GM21526 (cell line): ENCODE data around the gene ITGBL1.

Experiments used
- ATAC-seq: cut with Tn5 transposase; IDR thresholded peaks from one replicate; pipeline ENCODE4 v1.9.1; 2021; ENCODE audit warnings: moderate library complexity; ENCODE audit not compliant: unreplicated experiment, low FRiP score

Gene ITGBL1, protein sequence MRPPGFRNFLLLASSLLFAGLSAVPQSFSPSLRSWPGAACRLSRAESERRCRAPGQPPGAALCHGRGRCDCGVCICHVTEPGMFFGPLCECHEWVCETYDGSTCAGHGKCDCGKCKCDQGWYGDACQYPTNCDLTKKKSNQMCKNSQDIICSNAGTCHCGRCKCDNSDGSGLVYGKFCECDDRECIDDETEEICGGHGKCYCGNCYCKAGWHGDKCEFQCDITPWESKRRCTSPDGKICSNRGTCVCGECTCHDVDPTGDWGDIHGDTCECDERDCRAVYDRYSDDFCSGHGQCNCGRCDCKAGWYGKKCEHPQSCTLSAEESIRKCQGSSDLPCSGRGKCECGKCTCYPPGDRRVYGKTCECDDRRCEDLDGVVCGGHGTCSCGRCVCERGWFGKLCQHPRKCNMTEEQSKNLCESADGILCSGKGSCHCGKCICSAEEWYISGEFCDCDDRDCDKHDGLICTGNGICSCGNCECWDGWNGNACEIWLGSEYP

DNA sequence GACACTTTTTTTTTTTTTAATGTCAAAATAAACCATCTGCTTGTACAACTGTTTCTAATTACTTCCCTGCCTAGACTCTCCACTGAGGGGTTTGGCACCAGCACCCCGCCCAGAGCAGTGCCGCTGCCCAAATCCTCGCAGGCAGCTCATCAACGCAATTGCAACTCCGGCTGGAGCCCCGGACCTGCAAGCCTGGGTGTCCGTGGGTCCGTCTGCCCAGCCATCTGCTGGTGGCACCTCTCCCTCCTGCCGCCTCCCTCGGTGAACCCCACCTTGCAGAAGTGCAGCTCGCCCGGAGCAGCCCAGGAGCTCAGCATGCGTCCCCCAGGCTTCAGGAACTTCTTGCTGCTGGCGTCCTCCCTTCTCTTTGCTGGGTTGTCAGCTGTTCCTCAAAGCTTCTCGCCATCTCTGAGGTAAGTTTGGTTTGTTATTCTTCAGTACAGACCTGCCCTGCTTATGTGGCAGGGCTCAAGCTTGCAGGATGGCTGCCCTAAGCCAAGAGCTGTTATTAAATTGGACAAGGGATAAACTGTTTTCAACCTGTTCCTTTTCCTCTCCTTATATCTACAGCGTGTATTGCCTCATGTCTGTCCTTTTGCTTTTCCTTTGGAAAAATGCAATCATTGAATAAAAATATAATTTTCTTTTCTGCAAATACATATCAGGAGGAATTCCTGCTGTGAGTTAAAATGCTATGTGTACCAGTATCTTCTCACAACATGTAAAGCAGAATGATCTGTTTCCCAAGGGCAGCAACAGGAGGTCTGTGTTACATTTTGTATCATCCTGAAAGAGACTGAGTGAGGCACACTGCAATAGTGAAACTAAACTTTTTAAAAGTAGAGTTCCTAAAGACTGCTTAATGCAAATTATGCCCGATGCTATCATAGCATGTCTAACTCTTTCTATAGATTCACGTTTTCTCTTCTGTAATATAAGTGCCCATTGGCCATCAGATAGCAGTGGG lies at the start of gene ITGBL1:
Gene ITGBL1 (plus strand): TSS at position 157 of the 967 bp plus-strand sequence. CDS start 159 bp downstream, at position 316.
- peak; percentile 93 for ATAC-seq

DNA sequence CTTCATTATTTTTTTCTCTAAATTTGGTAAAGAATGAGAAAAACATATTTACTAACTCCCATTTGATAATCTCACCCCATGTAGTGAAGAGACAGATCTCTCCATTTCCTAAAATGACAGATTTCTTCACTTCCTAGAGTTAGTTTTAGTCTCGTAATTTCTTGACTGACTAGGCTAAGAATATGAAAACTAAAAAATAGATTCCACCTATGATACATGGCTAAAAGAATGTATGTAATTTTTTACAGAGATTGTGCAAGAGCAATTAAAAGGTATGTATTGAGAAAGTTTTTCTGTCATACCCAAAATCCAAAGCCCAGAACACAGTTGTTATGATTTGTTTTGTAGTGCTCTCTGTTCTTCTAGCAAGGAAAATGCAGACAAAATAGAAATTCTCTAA lies 45.7 kb upstream of the ITGBL1 start:
- no peak for ATAC-seq

DNA sequence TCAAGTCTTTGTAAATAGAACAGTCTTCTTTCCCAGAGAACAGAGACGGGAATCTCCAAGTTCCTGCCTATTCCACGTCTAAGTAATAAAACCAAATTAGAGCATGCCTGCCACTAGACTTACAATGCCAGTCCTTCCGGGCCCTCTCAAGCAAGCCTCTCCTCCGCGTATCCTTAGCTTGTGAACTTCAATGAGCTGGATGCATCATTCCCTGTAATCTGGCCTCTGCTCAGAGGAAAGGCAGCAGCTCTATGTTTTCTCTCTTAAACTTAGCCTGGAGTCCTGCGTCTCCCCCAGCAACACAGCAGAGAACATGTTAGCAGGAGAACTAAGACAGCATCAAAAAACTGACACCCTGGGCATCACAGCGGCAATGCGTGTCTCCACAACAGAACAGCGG lies 44.3 kb upstream of the ITGBL1 start:
- no peak for ATAC-seq

DNA sequence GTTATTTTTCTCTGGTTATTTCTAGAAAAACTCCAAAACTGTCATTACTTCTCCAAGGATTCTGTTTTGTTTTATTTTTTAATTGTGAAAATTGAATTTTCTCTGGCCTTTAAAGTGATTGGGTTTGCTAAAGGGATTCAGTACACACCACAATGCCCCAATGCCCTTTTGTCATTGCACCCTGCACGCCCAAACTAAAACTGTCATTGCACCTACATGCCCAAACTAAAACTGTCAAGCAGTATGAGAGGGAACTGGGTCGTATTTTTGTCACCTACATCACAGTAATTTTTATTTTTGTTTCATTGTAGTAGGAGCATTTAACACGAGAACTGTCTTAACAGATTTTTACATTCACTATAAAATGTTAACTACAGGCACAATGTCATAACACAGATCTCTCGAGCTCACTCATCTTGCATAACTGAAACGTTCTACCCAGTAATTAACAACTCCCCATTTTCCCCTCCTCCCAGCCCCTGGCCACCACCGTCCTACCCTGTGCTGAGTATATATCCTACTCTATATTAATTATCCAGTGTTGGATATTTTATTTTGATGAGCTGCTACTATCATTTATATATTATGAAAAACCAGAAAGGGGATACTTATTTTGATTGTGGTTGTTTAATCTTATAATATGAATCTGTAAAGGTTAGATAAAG lies 43.4 kb upstream of the ITGBL1 start:
- ATAC-seq: no peak

DNA sequence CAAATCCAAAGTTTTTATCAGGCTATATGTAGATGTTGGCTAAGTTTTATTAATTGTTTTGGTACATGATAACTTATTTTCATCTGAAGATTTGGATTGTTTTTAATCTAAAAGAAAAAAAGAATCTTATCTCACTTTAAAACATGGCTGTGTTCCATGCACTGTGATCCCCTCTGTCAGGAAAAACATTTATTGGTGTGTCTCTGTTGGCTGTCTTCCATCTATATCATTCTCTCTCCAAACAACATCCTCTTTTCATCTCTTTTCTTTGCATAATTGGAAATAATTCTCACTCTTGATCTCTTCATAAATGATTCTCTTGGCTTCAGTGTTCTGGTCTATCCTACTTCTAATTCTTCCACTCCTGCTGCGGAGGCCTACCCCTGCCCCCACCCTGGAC lies 40.4 kb upstream of the ITGBL1 start:
- no peak for ATAC-seq

DNA sequence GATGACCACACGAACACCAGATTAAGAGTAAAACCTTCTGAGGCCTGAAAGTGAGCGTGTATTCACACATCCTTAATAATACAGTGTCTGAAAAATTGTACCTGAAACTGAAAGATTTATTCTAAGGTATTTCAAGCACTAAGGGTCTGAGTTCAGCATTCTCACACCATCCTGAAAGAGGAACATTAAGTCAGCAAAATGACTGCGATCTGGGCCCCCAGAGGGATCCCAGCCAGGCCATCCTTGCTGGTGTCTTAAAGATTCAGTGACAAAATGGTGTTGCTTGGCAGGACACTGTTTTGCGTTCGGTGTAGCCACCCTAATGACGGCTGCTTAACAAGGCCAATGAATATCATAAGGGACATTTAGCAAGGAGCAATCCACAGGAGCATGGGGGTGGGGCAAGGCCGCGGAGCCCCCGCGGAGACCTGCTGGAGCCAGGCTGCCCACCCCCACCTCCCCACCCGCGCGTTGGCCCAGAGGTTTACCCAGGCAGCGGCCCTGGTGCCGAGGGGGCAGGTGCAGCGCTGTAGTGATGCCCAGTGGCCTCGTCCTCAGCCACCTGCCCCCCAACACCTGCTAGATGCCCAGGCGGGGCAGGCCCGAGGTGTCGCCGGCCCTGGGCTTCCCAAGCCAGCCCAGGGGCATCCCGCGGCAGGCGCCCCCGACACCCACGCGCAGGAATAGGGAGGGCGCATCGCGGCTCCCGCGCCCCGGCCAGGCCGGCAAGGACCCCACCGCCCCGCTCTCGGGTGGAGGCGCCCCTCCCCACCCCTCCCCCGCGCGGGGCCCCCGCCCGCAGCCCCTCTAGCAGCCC lies 36.9 kb upstream of the ITGBL1 start:
- ATAC-seq: peak; percentile 69

DNA sequence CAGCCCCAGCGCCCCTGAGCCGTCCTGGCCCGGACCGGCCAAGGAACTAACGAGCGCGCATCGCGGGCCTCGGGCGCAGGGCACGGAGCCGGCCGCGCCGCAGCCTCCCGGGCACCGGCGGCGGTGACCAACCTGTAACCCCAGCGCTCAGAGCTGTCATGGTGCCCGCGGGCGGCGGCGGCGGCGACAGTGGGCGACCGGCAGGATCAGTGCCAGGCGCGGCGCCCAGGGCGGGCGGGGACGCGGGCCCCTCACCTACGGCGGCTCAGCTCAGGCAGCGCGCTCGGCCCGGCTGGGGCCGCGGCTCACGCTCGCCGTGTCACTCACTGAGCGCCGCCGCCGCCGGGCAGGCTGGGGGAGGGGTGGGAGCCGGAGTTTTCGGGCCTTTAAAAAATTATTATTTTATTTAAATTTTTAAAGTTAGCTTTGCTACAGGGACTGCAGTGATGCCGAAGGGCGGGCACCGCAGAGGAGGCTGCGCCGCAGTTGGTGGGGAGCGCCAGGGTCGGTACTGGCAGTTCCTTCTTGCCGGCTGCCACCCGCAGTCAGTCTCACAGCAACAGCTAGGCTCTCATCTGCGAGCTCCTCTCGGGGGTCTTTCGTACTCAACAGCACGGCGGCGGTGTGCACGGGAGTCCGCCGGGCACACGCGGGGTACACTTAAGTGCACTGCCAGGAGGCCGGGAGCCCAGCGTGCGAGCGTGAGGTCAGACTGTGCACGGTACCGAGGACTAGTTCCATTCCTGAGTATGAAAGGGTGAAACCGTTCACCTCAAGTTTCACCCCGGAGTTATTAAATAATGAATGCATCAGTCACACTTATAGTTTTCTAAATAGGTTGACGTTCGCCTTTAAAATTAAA lies 36.1 kb upstream of the ITGBL1 start, which contains the start of gene NALCN:
Gene NALCN (minus strand): TSS at position 328 of the 862 bp plus-strand sequence. CDS start 17,382 bp downstream, outside the sequence.
- peak; percentile 60 for ATAC-seq

DNA sequence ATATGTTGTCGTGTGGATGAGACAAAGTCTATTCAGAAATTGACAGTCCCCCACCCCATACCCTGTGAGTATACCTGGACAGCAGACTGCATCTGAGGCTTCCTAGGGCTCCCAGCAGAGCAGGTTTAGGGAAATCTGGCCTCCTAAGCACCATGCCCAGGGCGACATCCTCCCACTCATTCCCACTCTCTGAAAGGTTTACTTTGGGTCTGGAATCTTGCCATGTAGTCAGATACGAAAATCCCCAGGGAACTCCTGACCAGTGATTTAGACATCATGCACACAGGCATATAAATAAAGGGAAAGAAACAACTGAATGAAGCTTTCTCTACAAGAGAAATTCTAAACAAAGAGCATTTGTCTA lies 35.5 kb upstream of the ITGBL1 start:
- no peak for ATAC-seq

DNA sequence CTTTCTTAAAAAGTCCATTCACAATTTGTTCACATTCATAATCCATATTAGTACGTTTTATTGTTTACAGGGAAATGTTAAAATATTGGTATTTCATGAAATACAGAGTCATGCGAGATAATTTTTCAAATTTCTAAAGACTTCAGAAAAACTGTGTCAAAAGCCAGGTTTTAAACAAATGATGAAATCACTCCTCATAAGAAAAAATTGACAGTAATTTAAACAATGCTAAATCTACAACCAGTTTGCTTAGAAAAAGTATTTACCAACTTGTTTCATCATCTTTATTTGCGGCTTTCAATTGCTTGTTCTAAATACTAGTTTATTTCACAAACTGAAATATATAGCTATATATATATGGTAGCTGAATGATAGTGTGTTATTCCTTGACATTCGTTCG lies 35.0 kb upstream of the ITGBL1 start:
- ATAC-seq: no peak

DNA sequence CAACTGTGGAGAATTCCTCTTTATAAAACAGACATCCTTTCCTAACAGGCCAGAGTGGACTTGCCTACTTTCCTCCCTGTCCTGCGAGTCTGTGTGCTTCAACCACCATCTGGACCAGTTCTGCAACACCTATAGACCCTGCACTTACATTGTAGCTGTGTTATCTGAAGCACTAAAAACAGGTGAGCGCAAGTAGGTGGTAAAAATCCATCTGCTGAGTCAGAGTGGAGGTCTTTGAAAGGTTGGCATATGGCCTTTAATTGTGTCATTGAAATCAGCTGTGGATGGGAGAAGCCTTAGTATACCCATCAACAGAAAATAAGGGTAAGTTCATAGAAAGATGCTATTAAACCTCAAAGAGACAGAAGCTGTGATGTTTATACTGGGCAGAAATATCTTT lies 28.6 kb upstream of the ITGBL1 start:
- no peak for ATAC-seq

DNA sequence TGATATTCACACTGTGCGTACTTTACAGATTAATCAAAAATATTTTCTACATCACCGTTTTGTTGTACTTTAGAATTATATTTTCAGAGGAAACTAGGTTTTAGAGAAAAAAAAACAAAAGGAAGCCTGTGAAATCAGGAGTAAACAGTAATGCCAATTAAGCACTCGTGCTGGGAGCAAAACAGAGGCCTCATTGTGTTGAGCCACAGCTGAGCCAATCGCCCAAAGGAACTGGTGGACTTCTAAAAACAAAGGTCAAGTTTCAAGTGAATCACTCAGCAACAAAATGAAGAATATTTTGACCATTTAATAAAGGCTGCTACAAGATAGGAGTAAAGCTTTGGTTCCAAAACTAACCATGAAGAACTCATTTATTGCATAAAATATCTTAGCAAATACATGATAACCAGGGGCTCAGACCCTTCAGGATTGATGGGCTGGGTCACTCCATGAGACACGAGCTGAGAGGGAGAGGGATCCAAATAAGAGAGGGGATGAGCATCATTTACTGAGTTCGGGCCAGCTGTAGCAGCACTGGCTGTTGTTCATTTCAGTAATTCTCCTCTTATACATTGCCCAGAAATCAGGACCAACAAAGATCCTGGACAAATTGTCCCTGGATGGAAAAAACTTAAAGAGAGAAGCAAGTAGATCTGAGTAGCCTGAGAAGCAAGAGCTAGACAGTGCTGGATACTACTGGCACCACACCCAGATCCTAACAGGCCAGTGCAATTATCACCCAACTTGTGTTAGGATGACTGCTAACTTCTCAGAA lies 27.9 kb upstream of the ITGBL1 start:
- ATAC-seq: no peak

DNA sequence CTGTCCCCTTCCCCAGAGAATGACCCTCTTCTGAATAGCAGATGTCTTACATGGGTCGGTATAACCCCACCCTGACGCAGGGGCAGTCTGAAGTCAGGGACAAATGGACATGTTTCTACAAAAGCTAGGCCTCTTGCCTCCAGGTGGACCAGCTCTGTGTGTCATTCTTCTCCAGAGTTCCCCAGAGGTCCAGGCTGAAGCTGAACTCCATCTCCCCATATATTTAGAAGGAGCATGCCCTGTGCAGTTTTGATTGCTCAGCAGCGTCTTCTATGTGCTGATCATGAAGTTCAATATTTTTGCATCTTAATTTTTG lies 27.4 kb upstream of the ITGBL1 start:
- ATAC-seq: no peak

DNA sequence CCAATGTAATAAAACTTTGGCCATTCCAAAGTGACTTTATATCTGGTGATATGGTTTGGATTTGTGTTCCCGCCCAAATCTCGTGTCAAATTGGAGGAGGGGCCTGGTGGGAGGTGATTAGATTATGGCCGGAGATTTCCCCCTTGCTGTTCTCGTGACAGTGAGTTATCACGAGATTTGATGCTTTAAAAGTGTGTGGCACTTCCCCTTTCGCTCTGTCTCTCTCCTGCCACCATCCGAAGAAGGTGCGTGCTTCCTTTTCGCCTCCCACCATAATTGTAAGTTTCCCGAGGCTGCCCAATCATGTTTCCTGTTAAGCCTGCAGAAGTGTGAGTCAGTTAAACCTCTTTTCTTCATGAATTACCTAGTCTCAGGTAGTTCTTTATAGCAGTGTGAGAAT lies 26.9 kb upstream of the ITGBL1 start:
- ATAC-seq: no peak

DNA sequence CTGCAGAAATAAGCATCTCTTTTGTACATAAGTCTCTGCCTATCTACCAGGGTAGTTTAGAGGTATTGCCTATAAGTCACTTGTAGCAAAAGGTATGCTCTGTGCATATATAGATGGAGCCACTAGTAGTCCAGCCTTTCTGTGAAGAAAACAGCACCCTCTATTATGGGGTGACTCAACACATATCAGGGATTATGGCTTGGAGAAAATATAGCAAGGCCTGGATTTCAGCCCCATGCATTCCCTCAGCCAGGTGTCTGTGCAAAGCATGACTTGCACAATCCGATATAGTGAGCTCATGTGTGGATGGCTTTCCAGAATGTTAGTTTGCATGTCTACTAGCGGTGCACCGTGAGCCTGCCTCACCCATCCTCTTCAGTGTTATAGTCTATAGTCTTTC lies 22.7 kb upstream of the ITGBL1 start:
- ATAC-seq: no peak

DNA sequence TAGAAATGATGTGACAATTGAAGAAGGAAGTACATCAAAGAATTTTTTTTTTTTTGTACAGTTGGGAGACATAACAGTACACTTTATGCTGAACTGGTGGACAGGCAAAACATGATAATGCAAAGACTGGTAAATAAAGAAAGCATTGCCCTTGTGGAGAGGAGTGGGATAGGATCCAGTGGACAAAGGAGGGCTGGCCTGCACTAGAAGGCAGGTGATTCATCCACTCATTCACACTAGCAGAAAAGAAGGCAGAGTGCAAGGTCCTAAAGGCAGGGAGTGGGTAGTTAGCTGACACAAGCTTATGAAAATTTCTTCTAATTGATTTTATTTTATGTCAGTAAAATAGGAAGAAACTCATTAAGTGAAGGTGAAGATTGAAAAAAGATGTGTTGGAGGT lies 18.6 kb upstream of the ITGBL1 start:
- no peak for ATAC-seq

DNA sequence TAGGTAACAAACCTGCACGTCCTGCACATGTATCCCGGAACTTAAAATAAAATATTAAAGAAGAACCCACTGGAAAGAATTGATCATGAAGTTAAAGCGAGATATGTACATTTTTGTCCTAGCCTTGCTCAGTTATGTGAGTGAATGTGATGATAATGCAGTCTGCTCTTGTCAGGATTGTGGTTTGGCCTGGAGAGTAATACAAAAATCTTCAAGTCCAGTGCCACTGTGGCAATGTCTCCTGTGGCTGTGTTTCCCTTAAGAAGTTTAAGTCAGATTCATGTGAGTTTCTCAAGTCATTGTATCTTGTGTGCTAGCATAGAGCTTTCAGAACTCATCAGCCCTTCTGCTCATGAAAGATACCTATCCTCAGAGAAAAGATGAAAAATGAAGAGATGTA lies 18.0 kb upstream of the ITGBL1 start:
- ATAC-seq: no peak

DNA sequence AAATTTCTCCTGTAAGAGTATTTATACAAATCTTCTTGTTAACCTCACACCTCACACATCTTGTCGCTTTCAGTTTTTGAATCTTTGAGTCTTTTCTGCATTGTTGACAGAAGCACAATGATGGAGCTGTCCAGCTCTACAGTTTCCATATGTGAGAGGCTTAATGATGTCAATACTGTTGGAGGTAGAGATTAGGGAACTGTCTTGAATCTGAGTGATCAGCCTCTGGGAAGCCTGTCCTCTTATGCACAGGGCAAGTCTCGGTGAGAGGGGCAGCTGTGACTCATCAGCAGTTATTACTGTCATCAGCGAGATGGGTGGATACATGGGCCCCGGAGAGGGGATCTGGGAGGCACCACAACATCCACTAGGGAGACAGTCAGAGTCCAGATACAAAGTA lies 4.6 kb upstream of the ITGBL1 start:
- no peak for ATAC-seq
